Keratinocyte (primary cell): ENCODE results near the gene TNFRSF4. TPM values are rescaled to one million over a fixed set of nuclear protein-coding genes. Genes with fewer than 3 reads are reported as not detected.

Experiments
- DNase-seq: peaks from one replicate; pipeline ENCODE4 v3.0.0-alpha.2; 2011; ENCODE audit warnings: low read depth, missing footprints, low spot score
- FAIRE-seq: peaks from 2 replicates; lab custom pipeline; 2011; peaks lifted over from hg19 to GRCh38; lab: Jason Lieb, UNC
- H2AFZ ChIP-seq: 2 replicates; pipeline ENCODE4 v1.6.0; 2012; ENCODE audit warnings: low read length, control low read depth, inconsistent platforms; ENCODE audit not compliant: control insufficient read depth
- H3K27ac ChIP-seq: 2 replicates; pipeline ENCODE4 v1.5.1; 2011; ENCODE audit warnings: low read length; ENCODE audit not compliant: control insufficient read depth, insufficient read depth
- H3K27me3 ChIP-seq: 3 replicates; pipeline ENCODE4 v1.6.0; 2011; ENCODE audit warnings: low read length; ENCODE audit not compliant: control insufficient read depth, insufficient read depth; ENCODE audit errors: extremely low read depth
- H3K36me3 ChIP-seq, 2 experiments: 2 replicates in 1 of 2; 3 replicates in 1 of 2; pipeline ENCODE4 v1.5.1; 2011; ENCODE audit warnings: low read length in 2 of 2, mild to moderate bottlenecking in 1 of 2; ENCODE audit not compliant: control insufficient read depth in 2 of 2, insufficient read depth in 2 of 2; ENCODE audit errors: extremely low read depth in 1 of 2
- H3K4me1 ChIP-seq: 3 replicates; pipeline ENCODE4 v1.5.1; 2011; ENCODE audit warnings: low read length; ENCODE audit not compliant: control insufficient read depth, insufficient read depth; ENCODE audit errors: extremely low read depth
- H3K4me2 ChIP-seq: 3 replicates; pipeline ENCODE4 v1.6.0; 2011; ENCODE audit warnings: low read depth, low read length; ENCODE audit not compliant: control insufficient read depth, insufficient read depth; ENCODE audit errors: extremely low read depth
- H3K4me3 ChIP-seq, 3 experiments: fragments of 200-600 bp in 1 of 3; sonication (generic) in 1 of 3; 2 replicates in 2 of 3; 3 replicates in 1 of 3; pipeline ENCODE4 v1.5.1; 2011 to 2016; ENCODE audit warnings: low read length in 3 of 3, mild to moderate bottlenecking in 3 of 3, control low read depth in 2 of 3, inconsistent platforms in 1 of 3, low read depth in 1 of 3, mixed read lengths in 1 of 3, mixed run types in 1 of 3, moderate library complexity in 1 of 3; ENCODE audit not compliant: control insufficient read depth in 2 of 3, insufficient read depth in 2 of 3; ENCODE audit errors: extremely low read depth in 1 of 3
- H3K79me2 ChIP-seq: 2 replicates; pipeline ENCODE4 v1.6.0; 2012; ENCODE audit warnings: low read length; ENCODE audit not compliant: control insufficient read depth, insufficient read depth
- H3K9ac ChIP-seq: 3 replicates; pipeline ENCODE4 v1.6.0; 2011; ENCODE audit warnings: low read length; ENCODE audit not compliant: control insufficient read depth, insufficient read depth; ENCODE audit errors: extremely low read depth
- H3K9me1 ChIP-seq: 3 replicates; pipeline ENCODE4 v1.6.0; 2011; ENCODE audit warnings: low read length; ENCODE audit not compliant: control insufficient read depth, insufficient read depth; ENCODE audit errors: extremely low read depth
- H3K9me3 ChIP-seq: 2 replicates; pipeline ENCODE4 v1.5.1; 2012; ENCODE audit warnings: low read depth, low read length; ENCODE audit not compliant: control insufficient read depth
- H4K20me1 ChIP-seq: 3 replicates; pipeline ENCODE4 v1.6.0; 2011; ENCODE audit warnings: low read length; ENCODE audit not compliant: control insufficient read depth, insufficient read depth; ENCODE audit errors: extremely low read depth
- CTCF ChIP-seq, 3 experiments: IDR thresholded peaks in 1 of 3; conservative IDR thresholded peaks in 1 of 3; optimal IDR thresholded peaks in 1 of 3; 2 replicates in 2 of 3; 3 replicates in 1 of 3; pipeline versions ENCODE3 to v1.5.1; 2011; ENCODE audit warnings: low read length in 3 of 3, mild to moderate bottlenecking in 3 of 3, moderate library complexity in 2 of 3, control low read depth in 1 of 3, inconsistent platforms in 1 of 3; ENCODE audit not compliant: insufficient read depth in 2 of 3; ENCODE audit errors: extremely low read depth in 1 of 3
- EZH2 ChIP-seq: IDR thresholded peaks from one replicate; pipeline ENCODE4 v1.6.1; 2012; ENCODE audit warnings: inconsistent platforms, mild to moderate bottlenecking, low read length, moderate library complexity
- dilution Hi-C: fragments of 300-500 bp; cut with MboI; formaldehyde crosslinking; loops from one replicate; pipeline ENCODE4 v1.7.0; 2020; ENCODE audit warnings: low sequenced_read_pairs; ENCODE audit not compliant: extremely low pct_ligation_motif_present
- polyA plus RNA-seq, 5 experiments: library from polyadenylated mRNA; depleted of rRNA in 3 of 5; stranded (reverse) in 3 of 5; stranded (forward) in 1 of 5; unstranded in 1 of 5; fragments of >200 nt; gene quantifications; 1 replicate in 1 of 5; 2 replicates in 3 of 5; 3 replicates in 1 of 5; pipeline versions ENCODE4 v1.2.1 to v1.2.3, GENCODE V29; 2011 to 2012; ENCODE audit warnings: missing spikeins in 2 of 5, low read depth in 1 of 5, low replicate concordance in 1 of 5

The TNFRSF4 gene
- polyA plus RNA-seq, 1 donor (not counting 4 experiments of a cell fraction or from before 2014, with no cell fraction given): not detected

- peaks cover 26 to 42% of the 10 kb centered on the region in 2 experiments for H3K36me3 ChIP-seq
Measured at GRCh38 chr1:1221887-1222574, 8.1 kb upstream of the TNFRSF4 start.

GRCh38 chr1:1220197-1220596 lies 6.2 kb upstream of the TNFRSF4 start:
- DNase-seq: no peak
- dilution Hi-C loops: no loop called here
- Histone ChIP-seq H3K36me3 (peaks cover 28 to 30% of the 10 kb centered on the region in 2 experiments), H3K9me3 (no peaks in the 10 kb centered on the region), H3K27me3 (no peaks in the 10 kb centered on the region), H3K4me1 (peaks cover 8% of the 10 kb centered on the region), H3K9me1 (no peaks in the 10 kb centered on the region), H3K9ac (no peak overlapping the region), H2AFZ (no peak overlapping the region), H3K4me2 (no peak overlapping the region), H4K20me1 (no peaks in the 10 kb centered on the region), H3K27ac (no peak overlapping the region), H3K79me2 (peaks cover 10% of the 10 kb centered on the region), H3K4me3 (no peak overlapping the region)
- TF ChIP-seq EZH2 (no peak), CTCF (optimal IDR thresholded peaks at IDR 0.05 in 1 of 3, IDR thresholded peaks at IDR 0.05 in 1 of 3, conservative IDR thresholded peaks at IDR 0.05 in 1 of 3; ENCODE audit: extremely low read depth in 1 of 3, insufficient read depth in 2 of 3, low read length in 3 of 3) (no peak)
- FAIRE-seq: no peak

More at GRCh38 chr1:1221887-1222574, 8.1 kb upstream of the TNFRSF4 start:
- dilution Hi-C loops: no loop called here
- Histone ChIP-seq H4K20me1 (peaks cover 5% of the 10 kb centered on the region), H3K79me2 (peaks cover 28% of the 10 kb centered on the region), H3K4me1 (peaks cover 8% of the 10 kb centered on the region), H3K9me3 (no peaks in the 10 kb centered on the region), H3K9me1 (no peaks in the 10 kb centered on the region), H3K27ac (no peak overlapping the region), H3K9ac (no peak overlapping the region), H3K27me3 (no peaks in the 10 kb centered on the region), H3K4me3 (no peak overlapping the region), H2AFZ (no peak overlapping the region), H3K4me2 (no peak overlapping the region)
- no peak for FAIRE-seq
- DNase-seq: no peak
- TF ChIP-seq EZH2 (no peak), CTCF (optimal IDR thresholded peaks at IDR 0.05 in 1 of 3, IDR thresholded peaks at IDR 0.05 in 1 of 3, conservative IDR thresholded peaks at IDR 0.05 in 1 of 3; ENCODE audit: extremely low read depth in 1 of 3, insufficient read depth in 2 of 3, low read length in 3 of 3) (no peak)
